ENCODE data around the gene TEX22. TPM values are rescaled to one million over a fixed set of nuclear protein-coding genes. Genes with fewer than 3 reads are reported as not detected.

The TEX22 gene
- total and polyA plus RNA-seq, 4 donors, result 0.02 to 0.14 (median 0.08) TPM; not detected in 1

GRCh38 chr14:105398726-105399465 is 558 bp downstream of the TEX22 start:
- Histone ChIP-seq H3K4me1 (ENCODE audit: control insufficient read depth in 4 of 4, insufficient read depth in 4 of 4, low read length in 3 of 4) (peaks cover 5 to 16% (median 10%) of the 10 kb centered on the region in 4 donors), H3K9me3 (ENCODE audit: control insufficient read depth in 4 of 4, low read length in 3 of 4) (no peaks in the 10 kb centered on the region), H3K9ac (ENCODE audit: low read depth in 1 of 2, low read length in 2 of 2) (peak overlapping the region; percentile 30 to 43), H3K27ac (ENCODE audit: low read depth in 1 of 2, low read length in 2 of 2) (peak overlapping the region; percentile 40 to 82), H3K4me3 (ENCODE audit: low read depth in 1 of 3, low read length in 3 of 3) (peak overlapping the region; percentile 36 to 93 (median 90)), H3K36me3 (ENCODE audit: control insufficient read depth in 4 of 4, insufficient read depth in 3 of 4, low read depth in 1 of 4, low read length in 3 of 4) (peaks cover 0 to 4% (median 2%) of the 10 kb centered on the region in 4 donors), H3K27me3 (ENCODE audit: control insufficient read depth in 4 of 4, insufficient read depth in 4 of 4, low read length in 3 of 4) (no peaks in the 10 kb centered on the region)
- no peak for DNase-seq (ENCODE audit: low spot score)
- WGBS, result 31% methylated on average over 41 of the region's 41 CpGs
- TF ChIP-seq, protein P1, sequence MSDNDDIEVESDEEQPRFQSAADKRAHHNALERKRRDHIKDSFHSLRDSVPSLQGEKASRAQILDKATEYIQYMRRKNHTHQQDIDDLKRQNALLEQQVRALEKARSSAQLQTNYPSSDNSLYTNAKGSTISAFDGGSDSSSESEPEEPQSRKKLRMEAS (IDR thresholded peaks at IDR 0.05), result no peak
- TF ChIP-seq NR2F2 (IDR thresholded peaks at IDR 0.05) (no peak), ATF3 (IDR thresholded peaks at IDR 0.05) (no peak), TAF1 (conservative IDR thresholded peaks at IDR 0.05) (no peak)

- no peak overlapping the region for H3K9ac ChIP-seq (ENCODE audit: low read depth in 1 of 2, low read length in 2 of 2)
- peaks cover 5 to 16% (median 10%) of the 10 kb centered on the region in 4 donors for H3K4me1 ChIP-seq (ENCODE audit: control insufficient read depth in 4 of 4, insufficient read depth in 4 of 4, low read length in 3 of 4)
- TF ChIP-seq GABPA (IDR thresholded peaks at IDR 0.05 in 1 of 2, conservative IDR thresholded peaks at IDR 0.05 in 1 of 2) (no peak), ATF3 (IDR thresholded peaks at IDR 0.05) (no peak), JUND (IDR thresholded peaks at IDR 0.05) (no peak), FOXA1 (IDR thresholded peaks at IDR 0.05) (no peak), ZBTB33 (IDR thresholded peaks at IDR 0.05) (no peak), YY1 (IDR thresholded peaks at IDR 0.05) (no peak), HNF4G (IDR thresholded peaks at IDR 0.05) (no peak), HNF4A (conservative IDR thresholded peaks at IDR 0.05) (no peak), SP1 (IDR thresholded peaks at IDR 0.05) (no peak), CTCF (IDR thresholded peaks at IDR 0.05; ENCODE audit: low read depth, low read length, missing input control) (no peak), TAF1 (conservative IDR thresholded peaks at IDR 0.05) (no peak), EGR1 (IDR thresholded peaks at IDR 0.05; ENCODE audit: low read depth in 2 of 2) (no peak), NR2F2 (IDR thresholded peaks at IDR 0.05) (no peak), RAD21 (IDR thresholded peaks at IDR 0.05) (no peak), FOXA2 (IDR thresholded peaks at IDR 0.05) (no peak), RXRA (IDR thresholded peaks at IDR 0.05) (no peak)
- TF ChIP-seq, protein P1 (IDR thresholded peaks at IDR 0.05), result no peak
- TF ChIP-seq, protein P2, sequence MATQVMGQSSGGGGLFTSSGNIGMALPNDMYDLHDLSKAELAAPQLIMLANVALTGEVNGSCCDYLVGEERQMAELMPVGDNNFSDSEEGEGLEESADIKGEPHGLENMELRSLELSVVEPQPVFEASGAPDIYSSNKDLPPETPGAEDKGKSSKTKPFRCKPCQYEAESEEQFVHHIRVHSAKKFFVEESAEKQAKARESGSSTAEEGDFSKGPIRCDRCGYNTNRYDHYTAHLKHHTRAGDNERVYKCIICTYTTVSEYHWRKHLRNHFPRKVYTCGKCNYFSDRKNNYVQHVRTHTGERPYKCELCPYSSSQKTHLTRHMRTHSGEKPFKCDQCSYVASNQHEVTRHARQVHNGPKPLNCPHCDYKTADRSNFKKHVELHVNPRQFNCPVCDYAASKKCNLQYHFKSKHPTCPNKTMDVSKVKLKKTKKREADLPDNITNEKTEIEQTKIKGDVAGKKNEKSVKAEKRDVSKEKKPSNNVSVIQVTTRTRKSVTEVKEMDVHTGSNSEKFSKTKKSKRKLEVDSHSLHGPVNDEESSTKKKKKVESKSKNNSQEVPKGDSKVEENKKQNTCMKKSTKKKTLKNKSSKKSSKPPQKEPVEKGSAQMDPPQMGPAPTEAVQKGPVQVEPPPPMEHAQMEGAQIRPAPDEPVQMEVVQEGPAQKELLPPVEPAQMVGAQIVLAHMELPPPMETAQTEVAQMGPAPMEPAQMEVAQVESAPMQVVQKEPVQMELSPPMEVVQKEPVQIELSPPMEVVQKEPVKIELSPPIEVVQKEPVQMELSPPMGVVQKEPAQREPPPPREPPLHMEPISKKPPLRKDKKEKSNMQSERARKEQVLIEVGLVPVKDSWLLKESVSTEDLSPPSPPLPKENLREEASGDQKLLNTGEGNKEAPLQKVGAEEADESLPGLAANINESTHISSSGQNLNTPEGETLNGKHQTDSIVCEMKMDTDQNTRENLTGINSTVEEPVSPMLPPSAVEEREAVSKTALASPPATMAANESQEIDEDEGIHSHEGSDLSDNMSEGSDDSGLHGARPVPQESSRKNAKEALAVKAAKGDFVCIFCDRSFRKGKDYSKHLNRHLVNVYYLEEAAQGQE (IDR thresholded peaks at IDR 0.05), result no peak
- no peak for DNase-seq (ENCODE audit: low spot score)
- H3K27ac ChIP-seq (ENCODE audit: low read depth in 1 of 2, low read length in 2 of 2), result no peak overlapping the region
- peaks cover 0 to 4% (median 2%) of the 10 kb centered on the region in 4 donors for H3K36me3 ChIP-seq (ENCODE audit: control insufficient read depth in 4 of 4, insufficient read depth in 3 of 4, low read depth in 1 of 4, low read length in 3 of 4)
- H3K27me3 ChIP-seq (ENCODE audit: control insufficient read depth in 4 of 4, insufficient read depth in 4 of 4, low read length in 3 of 4), result no peaks in the 10 kb centered on the region
- 94% methylated on average over 8 of the region's 8 CpGs for WGBS
- H3K9me3 ChIP-seq (ENCODE audit: control insufficient read depth in 4 of 4, low read length in 3 of 4), result no peaks in the 10 kb centered on the region
- H3K4me3 ChIP-seq (ENCODE audit: low read depth in 1 of 3, low read length in 3 of 3), result peak overlapping the region; percentile 36 to 93 (median 90)
Observed at GRCh38 chr14:105399466-105399775, 1.1 kb downstream of the TEX22 start.

All from liver (tissue), 9 donors.